Measurements from ENCODE around the gene CACYBP. TPM values are rescaled to one million over a fixed set of nuclear protein-coding genes. Genes with fewer than 3 reads are reported as not detected.

Gene CACYBP
- polyA plus RNA-seq, 1 experiment, result 71.2 TPM

DNA sequence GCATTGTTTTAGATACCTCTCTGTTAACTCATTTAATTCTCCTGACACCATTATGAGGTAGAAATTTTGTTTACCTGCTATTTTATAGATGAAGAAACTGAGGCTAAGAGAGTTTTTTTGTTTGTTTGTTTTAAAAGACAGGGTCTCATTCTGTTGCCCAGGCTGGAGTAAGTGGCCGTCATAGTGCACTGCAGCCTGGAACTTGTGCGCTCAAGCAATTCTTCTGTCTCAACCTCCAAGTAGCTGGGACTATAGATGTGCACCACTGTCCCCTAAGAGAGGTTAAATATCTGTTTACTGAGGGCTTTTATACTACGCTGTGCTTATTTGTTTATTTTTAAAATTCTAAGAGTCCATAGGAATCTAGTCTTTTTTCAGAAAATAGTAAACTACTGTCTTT, 43.7 kb upstream of the CACYBP start:
- Histone ChIP-seq H3K4me3 (ENCODE audit: low read depth, low read length) (no peak overlapping the region), H3K9me3 (ENCODE audit: control insufficient read depth, insufficient read depth, low read length) (no peaks in the 10 kb centered on the region), H3K27me3 (ENCODE audit: control insufficient read depth, insufficient read depth, low read length) (no peaks in the 10 kb centered on the region), H3K27ac (ENCODE audit: low read depth, low read length) (no peak overlapping the region)
- ChIA-PET CTCF (interaction anchor here (1.6 kb wide), 1 partner anchor 27 kb away, joined by 11 read pairs; no protein-coding TSS in a partner anchor), POLR2A (no interaction called here)
- TF ChIP-seq, protein P1, sequence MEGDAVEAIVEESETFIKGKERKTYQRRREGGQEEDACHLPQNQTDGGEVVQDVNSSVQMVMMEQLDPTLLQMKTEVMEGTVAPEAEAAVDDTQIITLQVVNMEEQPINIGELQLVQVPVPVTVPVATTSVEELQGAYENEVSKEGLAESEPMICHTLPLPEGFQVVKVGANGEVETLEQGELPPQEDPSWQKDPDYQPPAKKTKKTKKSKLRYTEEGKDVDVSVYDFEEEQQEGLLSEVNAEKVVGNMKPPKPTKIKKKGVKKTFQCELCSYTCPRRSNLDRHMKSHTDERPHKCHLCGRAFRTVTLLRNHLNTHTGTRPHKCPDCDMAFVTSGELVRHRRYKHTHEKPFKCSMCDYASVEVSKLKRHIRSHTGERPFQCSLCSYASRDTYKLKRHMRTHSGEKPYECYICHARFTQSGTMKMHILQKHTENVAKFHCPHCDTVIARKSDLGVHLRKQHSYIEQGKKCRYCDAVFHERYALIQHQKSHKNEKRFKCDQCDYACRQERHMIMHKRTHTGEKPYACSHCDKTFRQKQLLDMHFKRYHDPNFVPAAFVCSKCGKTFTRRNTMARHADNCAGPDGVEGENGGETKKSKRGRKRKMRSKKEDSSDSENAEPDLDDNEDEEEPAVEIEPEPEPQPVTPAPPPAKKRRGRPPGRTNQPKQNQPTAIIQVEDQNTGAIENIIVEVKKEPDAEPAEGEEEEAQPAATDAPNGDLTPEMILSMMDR (IDR thresholded peaks at IDR 0.05; ENCODE audit: low read depth, low read length), result no peak
- no peak for DNase-seq (ENCODE audit: low read depth, low spot score)

GRCh38 chr1:174956976-174957375, 42.8 kb upstream of the CACYBP start:
- CTCF ChIA-PET, result interaction anchor here (1.6 kb wide), 1 partner anchor 26 kb away, joined by 11 read pairs; no protein-coding TSS in a partner anchor
- DNase-seq (ENCODE audit: low read depth, low spot score), result no peak
- Histone ChIP-seq H3K27ac (ENCODE audit: low read depth, low read length) (no peak overlapping the region), H3K27me3 (ENCODE audit: control insufficient read depth, insufficient read depth, low read length) (no peaks in the 10 kb centered on the region), H3K9me3 (ENCODE audit: control insufficient read depth, insufficient read depth, low read length) (no peaks in the 10 kb centered on the region), H3K4me3 (ENCODE audit: low read depth, low read length) (no peak overlapping the region)
- TF ChIP-seq, protein P1 (IDR thresholded peaks at IDR 0.05; ENCODE audit: low read depth, low read length), result no peak
- POLR2A ChIA-PET, result no interaction called here

DNA sequence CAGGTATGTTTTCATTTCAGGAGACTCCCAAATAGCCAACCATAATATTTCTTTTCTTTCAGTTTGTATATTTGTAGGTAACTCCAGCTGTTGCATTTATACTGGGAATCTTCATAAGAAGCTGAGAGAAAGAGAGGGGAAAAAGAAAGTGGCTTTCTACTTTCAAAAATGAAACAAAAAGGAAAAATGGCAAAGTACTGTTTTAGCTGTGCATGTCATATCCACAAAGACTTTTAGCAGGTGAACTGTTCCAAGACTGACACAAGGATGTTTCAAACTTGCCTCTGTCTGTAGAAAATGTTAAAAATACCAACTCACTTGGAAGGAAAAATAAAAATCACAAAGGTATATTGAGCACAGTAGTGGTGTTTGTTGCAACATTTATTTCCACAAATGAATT, 41.9 kb upstream of the CACYBP start:
- Histone ChIP-seq H3K4me3 (ENCODE audit: low read depth, low read length) (no peak overlapping the region), H3K9me3 (ENCODE audit: control insufficient read depth, insufficient read depth, low read length) (no peaks in the 10 kb centered on the region), H3K27ac (ENCODE audit: low read depth, low read length) (no peak overlapping the region), H3K27me3 (ENCODE audit: control insufficient read depth, insufficient read depth, low read length) (no peaks in the 10 kb centered on the region)
- DNase-seq (ENCODE audit: low read depth, low spot score), result no peak
- CTCF ChIA-PET, result interaction anchor here (1.6 kb wide), 1 partner anchor 25 kb away, joined by 11 read pairs; no protein-coding TSS in a partner anchor
- POLR2A ChIA-PET, result no interaction called here
- TF ChIP-seq, protein P1 (IDR thresholded peaks at IDR 0.05; ENCODE audit: low read depth, low read length), result no peak

DNA sequence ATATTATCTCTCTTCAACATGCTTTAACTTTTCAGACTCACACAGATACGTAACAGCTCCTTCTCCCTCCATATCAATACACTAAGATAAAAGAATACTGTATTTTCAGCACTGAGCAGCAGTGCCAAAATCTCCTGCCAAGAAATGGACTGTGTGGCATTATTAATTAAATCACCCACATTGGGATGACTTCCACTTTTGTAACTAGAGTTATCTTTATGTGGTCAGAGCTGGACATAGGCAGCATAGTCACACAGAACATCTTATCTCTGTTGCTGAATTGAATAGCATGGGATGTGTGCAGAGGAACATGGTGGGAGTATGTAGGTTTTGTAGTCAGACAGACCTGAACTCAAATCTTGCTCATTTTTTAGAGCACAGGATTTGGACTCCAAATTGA, 41.4 kb upstream of the CACYBP start:
- no peak overlapping the region for H3K4me3 ChIP-seq (ENCODE audit: low read depth, low read length)
- no peak overlapping the region for H3K27ac ChIP-seq (ENCODE audit: low read depth, low read length)
- TF ChIP-seq, protein P1 (IDR thresholded peaks at IDR 0.05; ENCODE audit: low read depth, low read length), result no peak
- H3K27me3 ChIP-seq (ENCODE audit: control insufficient read depth, insufficient read depth, low read length), result no peaks in the 10 kb centered on the region
- ChIA-PET CTCF (no interaction called here), POLR2A (no interaction called here)
- no peaks in the 10 kb centered on the region for H3K9me3 ChIP-seq (ENCODE audit: control insufficient read depth, insufficient read depth, low read length)
- no peak for DNase-seq (ENCODE audit: low read depth, low spot score)

DNA sequence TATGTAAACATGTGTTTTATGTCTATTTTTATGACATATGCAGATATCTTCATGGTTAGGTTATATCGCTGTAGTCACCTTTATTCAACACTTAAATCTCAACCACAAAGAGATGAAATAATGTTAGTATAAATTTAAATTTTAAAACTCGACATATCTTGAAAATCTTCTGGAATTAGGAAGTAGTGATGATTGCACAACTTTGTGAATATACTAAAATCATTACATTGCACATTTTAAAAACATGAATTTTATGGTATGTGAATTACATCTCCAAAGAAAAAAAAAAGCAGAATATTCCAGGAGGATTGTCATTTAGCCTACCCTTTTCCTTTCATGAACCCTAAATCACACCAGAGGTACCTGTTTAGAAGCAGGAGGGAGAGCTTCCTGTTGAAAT, 39.4 kb upstream of the CACYBP start:
- no peak for DNase-seq (ENCODE audit: low read depth, low spot score)
- CTCF ChIA-PET, result no interaction called here
- no peak overlapping the region for H3K4me3 ChIP-seq (ENCODE audit: low read depth, low read length)
- TF ChIP-seq, protein P1 (IDR thresholded peaks at IDR 0.05; ENCODE audit: low read depth, low read length), result no peak
- no peaks in the 10 kb centered on the region for H3K9me3 ChIP-seq (ENCODE audit: control insufficient read depth, insufficient read depth, low read length)
- no peak overlapping the region for H3K27ac ChIP-seq (ENCODE audit: low read depth, low read length)
- H3K27me3 ChIP-seq (ENCODE audit: control insufficient read depth, insufficient read depth, low read length), result peaks cover 5% of the 10 kb centered on the region
- POLR2A ChIA-PET, result no interaction called here
